Esophagus muscularis mucosa (tissue), 4 donors: ENCODE results near the gene GNB3. TPM values are rescaled to one million over a fixed set of nuclear protein-coding genes. Genes with fewer than 3 reads are reported as not detected.

Experiments used
- DNase-seq: peaks from one replicate; pipeline ENCODE4 v3.0.0-alpha.2; 2017; ENCODE audit errors: extremely low spot score
- H3K27ac ChIP-seq, 4 donors: fragments of 200-600 bp; sonication (generic); replicated peaks in 1 of 4; 1 replicate in 3 of 4; 2 replicates in 1 of 4; pipeline ENCODE4 v1.5.1; 2016 to 2019; ENCODE audit warnings: mild to moderate bottlenecking in 1 of 4
- H3K27me3 ChIP-seq, 4 donors: fragments of 200-600 bp; sonication (generic); one replicate each; pipeline versions ENCODE4 v1.5.1 to v1.6.0; 2016 to 2019
- H3K36me3 ChIP-seq, 4 donors: fragments of 200-600 bp; sonication (generic); one replicate each; pipeline ENCODE4 v1.5.1; 2016 to 2019
- H3K4me1 ChIP-seq, 4 donors: fragments of 200-600 bp; sonication (generic); one replicate each; pipeline ENCODE4 v1.5.1; 2016 to 2019
- H3K4me3 ChIP-seq, 4 donors: fragments of 200-600 bp; sonication (generic); 1 replicate in 2 of 4; 2 replicates in 2 of 4; pipeline ENCODE4 v1.5.1; 2016 to 2019; ENCODE audit warnings: mild to moderate bottlenecking in 4 of 4, moderate library complexity in 1 of 4
- H3K9me3 ChIP-seq, 4 donors: fragments of 200-600 bp; sonication (generic); 1 replicate in 3 of 4; 2 replicates in 1 of 4; pipeline ENCODE4 v1.5.1; 2016 to 2019
- EP300 ChIP-seq: sonication (generic); formaldehyde crosslinking; IDR thresholded peaks from one replicate; pipeline ENCODE4 v1.6.1; 2017; ENCODE audit warnings: antibody characterized with exemption
- POLR2A ChIP-seq: fragments of 450-650 bp; IDR thresholded peaks from one replicate; pipeline ENCODE4 v1.6.1; 2017; ENCODE audit warnings: antibody characterized with exemption, moderate library complexity, mild to moderate bottlenecking, low read depth
- POLR2AphosphoS5 ChIP-seq, 2 donors: sonication (generic); formaldehyde crosslinking; IDR thresholded peaks; one replicate each; pipeline ENCODE4 v1.6.1; 2017; ENCODE audit warnings: antibody characterized with exemption in 2 of 2
- WGBS: methylation state at CpG from one replicate; pipeline ENCODE4 v1.1.5; 2018; 5-methylcytosine and 5-hydroxymethylcytosine counted together
- intact Hi-C: fragments of 100-400 bp; cut with DNase I; formaldehyde crosslinking; loops from one replicate; pipeline ENCODE4 v1.15.1; 2023
- total RNA-seq, 4 donors: library from RNA; depleted of rRNA; stranded (reverse); fragments of >200 nt; gene quantifications; one replicate each; pipeline versions ENCODE4 v1.1.0 to v1.2.1, GENCODE V29; 2016
- TF ChIP-seq, protein P1 (sequence below), 3 experiments: fragments of 200-600 bp in 2 of 3; fragments of 450-650 bp in 1 of 3; sonication (generic) in 2 of 3; IDR thresholded peaks; one replicate each; pipeline ENCODE4 v1.5.1; 2017 to 2019; ENCODE audit warnings: antibody characterized with exemption in 3 of 3, mild to moderate bottlenecking in 2 of 3, moderate library complexity in 1 of 3

Gene GNB3
- total RNA-seq, 4 donors from 2014 or later: 0.39 to 1.7 (median 0.46) TPM

DNA sequence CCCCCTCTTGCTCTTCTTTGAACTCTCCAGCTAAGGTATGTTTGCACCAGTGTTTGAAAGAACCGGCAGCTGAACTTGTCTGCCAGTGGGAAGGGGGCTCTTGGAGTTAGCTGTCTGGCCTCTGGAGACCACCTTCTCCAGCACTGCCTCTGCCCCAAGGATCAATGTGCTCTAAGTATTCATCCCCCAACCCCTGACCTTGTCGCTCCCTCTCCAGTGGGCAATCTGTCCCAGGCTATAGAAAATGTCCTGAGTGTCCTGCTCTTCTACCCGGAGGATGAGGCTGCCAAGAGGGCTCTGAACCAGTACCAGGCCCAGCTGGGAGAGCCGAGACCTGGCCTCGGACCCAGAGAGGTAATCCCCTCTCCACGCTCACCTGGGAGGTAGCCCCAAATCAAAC, 9.7 kb upstream of the GNB3 start:
- DNase-seq: no peak
- peaks cover 19 to 44% (median 37%) of the 10 kb centered on the region in 4 donors for H3K4me1 ChIP-seq
- intact Hi-C loops: no loop called here
- H3K27me3 ChIP-seq: no peaks in the 10 kb centered on the region
- peaks cover 0 to 49% (median 22%) of the 10 kb centered on the region in 4 donors for H3K36me3 ChIP-seq
- no peak for TF ChIP-seq POLR2AphosphoS5 (IDR thresholded peaks at IDR 0.05)
- TF ChIP-seq EP300: no peak
- no peak for TF ChIP-seq POLR2A
- TF ChIP-seq, protein P1, sequence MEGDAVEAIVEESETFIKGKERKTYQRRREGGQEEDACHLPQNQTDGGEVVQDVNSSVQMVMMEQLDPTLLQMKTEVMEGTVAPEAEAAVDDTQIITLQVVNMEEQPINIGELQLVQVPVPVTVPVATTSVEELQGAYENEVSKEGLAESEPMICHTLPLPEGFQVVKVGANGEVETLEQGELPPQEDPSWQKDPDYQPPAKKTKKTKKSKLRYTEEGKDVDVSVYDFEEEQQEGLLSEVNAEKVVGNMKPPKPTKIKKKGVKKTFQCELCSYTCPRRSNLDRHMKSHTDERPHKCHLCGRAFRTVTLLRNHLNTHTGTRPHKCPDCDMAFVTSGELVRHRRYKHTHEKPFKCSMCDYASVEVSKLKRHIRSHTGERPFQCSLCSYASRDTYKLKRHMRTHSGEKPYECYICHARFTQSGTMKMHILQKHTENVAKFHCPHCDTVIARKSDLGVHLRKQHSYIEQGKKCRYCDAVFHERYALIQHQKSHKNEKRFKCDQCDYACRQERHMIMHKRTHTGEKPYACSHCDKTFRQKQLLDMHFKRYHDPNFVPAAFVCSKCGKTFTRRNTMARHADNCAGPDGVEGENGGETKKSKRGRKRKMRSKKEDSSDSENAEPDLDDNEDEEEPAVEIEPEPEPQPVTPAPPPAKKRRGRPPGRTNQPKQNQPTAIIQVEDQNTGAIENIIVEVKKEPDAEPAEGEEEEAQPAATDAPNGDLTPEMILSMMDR (IDR thresholded peaks at IDR 0.05): no peak
- no peak overlapping the region for H3K4me3 ChIP-seq
- no peak overlapping the region for H3K27ac ChIP-seq
- H3K9me3 ChIP-seq: no peaks in the 10 kb centered on the region
- 74% methylated on average over 3 of the region's 6 CpGs for WGBS

- no peak overlapping the region for H3K4me3 ChIP-seq
- intact Hi-C loops: no loop called here
- WGBS: 84% methylated on average over 11 of the region's 12 CpGs
- H3K4me1 ChIP-seq: peaks cover 19 to 41% (median 36%) of the 10 kb centered on the region in 4 donors
- no peaks in the 10 kb centered on the region for H3K9me3 ChIP-seq
- H3K27ac ChIP-seq: no peak overlapping the region
- DNase-seq: no peak
- peaks cover 1 to 53% (median 22%) of the 10 kb centered on the region in 4 donors for H3K36me3 ChIP-seq
- TF ChIP-seq POLR2AphosphoS5 (IDR thresholded peaks at IDR 0.05): no peak
- TF ChIP-seq, protein P1 (IDR thresholded peaks at IDR 0.05): no peak
- no peak for TF ChIP-seq EP300
- H3K27me3 ChIP-seq: no peaks in the 10 kb centered on the region
Observed at GRCh38 chr12:6831450-6831995, 9.2 kb upstream of the GNB3 start.

- intact Hi-C loops: no loop called here
- WGBS: 96% methylated on average over 4 of the region's 4 CpGs
- Histone ChIP-seq H3K27ac (no peak overlapping the region), H3K27me3 (no peaks in the 10 kb centered on the region), H3K4me3 (no peak overlapping the region), H3K9me3 (no peaks in the 10 kb centered on the region), H3K36me3 (peaks cover 7 to 59% (median 25%) of the 10 kb centered on the region in 4 donors), H3K4me1 (peaks cover 14 to 35% (median 30%) of the 10 kb centered on the region in 4 donors)
- TF ChIP-seq POLR2AphosphoS5 (IDR thresholded peaks at IDR 0.05) (no peak), EP300 (no peak), POLR2A (no peak)
- TF ChIP-seq, protein P1 (IDR thresholded peaks at IDR 0.05): no peak
- no peak for DNase-seq
Observed at GRCh38 chr12:6832125-6832524, 8.6 kb upstream of the GNB3 start.

GRCh38 chr12:6833189-6833890, 7.4 kb upstream of the GNB3 start:
- Histone ChIP-seq H3K9me3 (no peaks in the 10 kb centered on the region), H3K36me3 (peaks cover 18 to 71% (median 36%) of the 10 kb centered on the region in 4 donors), H3K27me3 (no peaks in the 10 kb centered on the region), H3K4me1 (peaks cover 5 to 23% (median 18%) of the 10 kb centered on the region in 4 donors), H3K4me3 (no peak overlapping the region), H3K27ac (peak overlapping the region in 1 of 4 donors; percentile 13)
- no peak for DNase-seq
- TF ChIP-seq POLR2AphosphoS5 (IDR thresholded peaks at IDR 0.05) (no peak), POLR2A (no peak), EP300 (no peak)
- TF ChIP-seq, protein P1 (IDR thresholded peaks at IDR 0.05): no peak
- 59% methylated on average over 4 of the region's 6 CpGs for WGBS
- intact Hi-C loops: no loop called here
